Stimulated activated naive CD4-positive, alpha-beta T cell treated with Interleukin-2 at 50 U/mL for 16 hours (primary cell): ENCODE measurements around the gene PYDC1.
"Not testable (repeated sequence)": the region's sequence is repeated elsewhere in the genome, so short reads cannot be mapped to it uniquely, and the experiment has no call there.

Experiments
- DNase-seq: peaks from one replicate; lab custom pipeline; 2025; lab: John Stamatoyannopoulos, UW

Gene PYDC1

DNA sequence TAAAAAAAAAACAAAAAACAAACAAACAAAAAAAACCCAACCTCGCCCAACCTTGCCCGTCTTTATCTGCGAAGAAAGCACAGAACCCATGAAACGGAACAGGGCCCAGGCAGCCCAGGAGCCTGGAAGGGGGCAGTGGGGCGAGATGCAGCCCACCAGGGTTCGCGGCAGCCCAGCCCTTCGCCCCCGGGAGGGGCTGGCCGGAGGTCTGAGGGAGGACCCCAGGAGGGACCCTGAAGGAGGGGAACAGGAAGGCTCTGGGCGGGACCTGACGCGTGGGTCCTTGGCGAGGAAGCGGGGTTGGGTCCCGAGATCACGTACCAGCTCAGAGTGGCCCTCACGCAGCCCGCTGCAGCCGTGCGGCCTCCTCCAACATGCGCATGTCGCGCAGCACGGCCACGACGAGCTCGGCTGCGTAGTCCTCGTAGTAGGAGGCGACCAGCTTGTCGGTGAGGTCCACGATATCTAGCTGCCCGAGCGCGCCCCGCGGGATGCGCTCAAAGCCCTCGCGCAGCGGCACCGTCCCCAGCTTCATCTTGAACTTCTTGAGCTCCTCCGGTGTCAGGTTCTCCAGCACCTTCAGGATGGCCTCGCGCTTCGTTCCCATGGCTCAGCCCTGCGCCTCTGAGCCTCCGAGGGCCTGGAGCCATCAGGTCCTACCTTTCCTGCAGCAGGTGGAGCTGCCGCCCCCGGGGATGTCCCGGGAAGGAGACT is at the start of gene PYDC1:
TSS of gene PYDC1 (minus strand) at position 714 of the 714 bp plus-strand sequence. CDS start at position 607, 107 bp downstream.
- no peak for DNase-seq

GRCh38 chr16:31265329-31266245 is 48.7 kb upstream of the PYDC1 start:
- peak; percentile 65 for DNase-seq

GRCh38 chr16:31262084-31262483 is 45.1 kb upstream of the PYDC1 start:
- no peak for DNase-seq

DNA sequence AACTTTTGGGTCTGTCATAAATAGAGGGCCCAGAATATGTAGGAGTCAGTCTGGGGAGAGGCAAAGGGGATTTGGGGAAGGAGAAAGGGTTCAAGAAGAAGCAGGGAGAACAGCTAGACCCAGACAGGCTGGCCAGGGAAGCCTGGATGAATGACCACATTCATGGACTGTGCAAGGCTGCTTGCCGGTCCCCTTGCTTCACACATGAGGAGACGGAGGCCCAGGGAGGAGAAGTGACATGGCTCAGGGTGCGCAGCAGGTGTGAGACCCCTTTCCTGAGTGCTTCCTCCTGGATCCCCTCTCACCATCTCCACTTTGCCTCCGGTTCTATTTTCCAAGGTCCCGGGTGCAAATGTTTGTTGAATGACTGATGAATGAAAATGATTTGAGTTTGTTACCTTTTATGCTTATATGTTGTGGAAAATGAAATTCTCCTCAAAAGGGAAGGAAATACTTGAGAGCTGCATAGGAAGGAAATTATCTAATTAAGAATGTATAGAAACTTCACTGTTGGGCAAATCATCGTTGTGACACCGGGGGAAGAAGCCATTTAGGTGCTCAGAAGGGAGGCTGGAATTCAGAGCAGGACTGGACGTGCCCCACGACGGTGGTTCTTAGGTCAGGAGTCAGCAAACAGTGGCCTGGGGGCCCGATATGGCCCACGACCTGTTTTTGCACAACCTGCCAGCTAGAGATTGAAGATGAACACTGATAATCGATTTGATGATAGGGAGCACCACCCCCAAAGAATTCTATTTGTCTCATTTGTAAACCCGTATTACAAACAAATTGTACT is 43.4 kb upstream of the PYDC1 start:
- no peak for DNase-seq

DNA sequence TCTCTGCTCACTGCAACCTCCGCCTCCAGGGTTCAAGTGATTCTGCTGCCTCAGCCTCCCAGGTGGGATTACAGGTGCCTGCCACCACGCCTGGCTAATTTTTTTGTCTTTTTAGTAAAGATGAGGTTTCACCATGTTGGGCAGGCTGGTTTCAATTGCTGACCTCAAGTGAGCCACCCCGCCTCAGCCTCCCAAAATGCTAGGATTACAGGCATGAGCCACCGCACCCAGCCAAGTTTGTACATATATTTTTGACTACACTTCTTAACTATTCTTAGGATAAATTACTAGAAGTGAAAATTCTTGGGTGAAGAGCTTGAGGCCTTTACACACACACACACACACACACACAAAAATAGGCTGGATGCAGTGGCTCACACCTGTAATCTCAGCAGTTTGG is 41.4 kb upstream of the PYDC1 start:
- DNase-seq: no peak

DNA sequence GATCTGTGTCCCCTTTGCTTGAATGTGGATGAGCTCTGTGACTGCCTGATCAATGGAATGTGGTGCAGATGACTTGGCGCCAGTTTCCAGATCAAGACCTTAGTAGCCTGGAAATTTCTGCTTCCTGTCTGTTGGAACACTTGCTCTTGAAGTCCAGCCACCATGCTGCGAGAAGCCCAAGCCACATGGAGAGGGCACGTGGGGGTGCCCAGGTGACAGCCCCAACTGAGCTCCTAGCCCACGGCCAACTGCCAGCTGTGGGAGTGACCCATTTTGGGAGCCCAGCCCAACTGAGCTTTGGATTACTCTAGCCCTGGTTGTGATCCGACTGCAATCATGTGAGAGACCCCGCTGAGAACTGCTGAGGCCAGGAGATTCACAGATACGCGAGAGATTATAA is 39.5 kb upstream of the PYDC1 start:
- no peak for DNase-seq

GRCh38 chr16:31253642-31254045 is 36.7 kb upstream of the PYDC1 start:
- peak; percentile 19 for DNase-seq

DNA sequence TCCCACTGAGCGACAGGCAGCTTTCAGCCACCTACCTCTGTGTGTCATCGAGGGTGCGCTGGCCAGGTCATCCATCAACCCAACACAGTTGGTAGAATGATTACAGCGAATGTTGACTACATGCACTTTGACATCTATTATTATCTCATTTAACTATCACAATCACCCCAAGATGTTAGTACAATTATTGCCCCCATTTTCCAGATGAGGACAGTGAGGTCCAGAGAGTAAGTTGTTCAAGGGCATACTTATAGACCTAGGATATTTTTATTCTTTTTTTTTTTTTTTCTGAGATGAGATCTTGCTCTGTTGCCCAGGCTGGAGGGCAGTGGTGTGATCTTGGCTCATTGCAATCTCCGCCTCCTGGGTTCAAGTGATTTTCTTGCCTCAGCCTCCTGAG is 34.5 kb upstream of the PYDC1 start:
- DNase-seq: no peak

- DNase-seq: no peak
These were observed 33.9 kb upstream of the PYDC1 start for GRCh38 chr16:31250782-31251384.

- no peak for DNase-seq
These were observed 31.4 kb upstream of the PYDC1 start for GRCh38 chr16:31248344-31248743.

DNA sequence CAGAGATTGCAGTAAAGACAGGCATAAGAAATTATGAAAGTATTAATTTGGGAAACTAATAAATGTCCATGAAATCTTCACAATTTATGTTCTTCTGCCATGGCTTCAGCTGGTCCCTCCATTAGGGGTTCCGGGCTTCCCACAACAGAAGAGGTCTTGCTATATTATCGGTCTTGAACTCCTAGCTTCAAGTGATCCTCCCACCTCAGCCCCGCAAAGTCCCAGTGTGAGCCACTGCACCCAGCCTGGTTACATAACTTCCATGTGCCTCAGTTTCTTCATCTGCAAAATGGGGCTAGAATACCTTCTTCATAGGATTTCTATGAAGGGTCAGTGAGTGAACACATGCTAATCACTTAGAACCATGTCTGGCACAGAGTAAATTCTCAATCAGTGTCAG is 29.4 kb upstream of the PYDC1 start:
- no peak for DNase-seq

DNA sequence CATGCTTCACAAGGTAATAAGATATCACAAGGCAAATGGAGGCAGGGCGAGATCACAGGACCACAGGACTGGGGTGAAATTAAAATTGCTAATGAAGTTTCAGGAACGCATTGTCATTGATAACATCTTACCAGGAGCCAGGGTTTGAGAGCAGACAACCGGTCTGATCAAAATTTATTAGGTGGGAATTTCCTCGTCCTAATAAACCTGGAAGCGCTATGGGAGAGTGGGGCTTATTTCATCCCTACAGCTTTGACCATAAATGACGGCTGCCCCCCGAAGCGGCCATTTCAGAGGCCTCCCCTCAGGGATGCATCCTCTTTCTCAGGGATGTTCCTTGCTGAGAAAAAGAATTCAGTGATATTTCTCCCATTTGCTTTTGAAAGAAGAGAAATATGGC is 28.7 kb upstream of the PYDC1 start:
- DNase-seq: not testable (repeated sequence)

- DNase-seq: no peak
These were observed 27.1 kb upstream of the PYDC1 start for GRCh38 chr16:31243734-31244670.

- DNase-seq: no peak
These were observed 25.3 kb upstream of the PYDC1 start for GRCh38 chr16:31242206-31242605.

GRCh38 chr16:31238041-31238440 is 21.1 kb upstream of the PYDC1 start:
- no peak for DNase-seq

- no peak for DNase-seq
These were observed 12.6 kb upstream of the PYDC1 start for GRCh38 chr16:31229501-31229900.

GRCh38 chr16:31228206-31228605 is 11.3 kb upstream of the PYDC1 start:
- DNase-seq: no peak

- DNase-seq: no peak
These were observed 8.3 kb upstream of the PYDC1 start for GRCh38 chr16:31225193-31225592.

GRCh38 chr16:31224092-31224955 is 7.4 kb upstream of the PYDC1 start:
- no peak for DNase-seq

GRCh38 chr16:31223044-31223443 is 6.1 kb upstream of the PYDC1 start:
- DNase-seq: no peak
